Naive thymus-derived CD4-positive, alpha-beta T cell (primary cell): ENCODE results near the gene PPP2R1A. TPM values are rescaled to one million over a fixed set of nuclear protein-coding genes. Genes with fewer than 3 reads are reported as not detected.
"Not testable (repeated sequence)": the region's sequence is repeated elsewhere in the genome, so short reads cannot be mapped to it uniquely, and the experiment has no call there.

ENCODE experiments used
- ATAC-seq: fragments of 150-1000 bp; cut with Tn5 transposase; 2 replicates; pipeline ENCODE4 v1.10.0; 2021; ENCODE audit warnings: mild to moderate bottlenecking, moderate library complexity
- CTCF ChIA-PET: fragments of 350-600 bp; sonication (Branson Sonifier 250); formaldehyde crosslinking; loops from one replicate; lab custom pipeline; 2021; ENCODE audit warnings: antibody characterized with exemption; lab: Charles Lee
- POLR2A ChIA-PET: fragments of 350-600 bp; sonication (Branson Sonifier 250); formaldehyde crosslinking; loops from one replicate; lab custom pipeline; 2021; ENCODE audit warnings: antibody characterized with exemption, inconsistent platforms; lab: Charles Lee
- DNase-seq, 9 donors: peaks; one replicate each; pipeline versions ENCODE4 v3.0.0 to v3.0.0-alpha.2; 2020 to 2022; ENCODE audit warnings: mixed read lengths in 1 of 9
- H3K27ac ChIP-seq: one replicate; pipeline ENCODE4 v1.7.0; 2013; ENCODE audit warnings: mild to moderate bottlenecking, low read depth, low read length, moderate library complexity
- H3K27me3 ChIP-seq, 2 donors: one replicate each; pipeline ENCODE4 v1.7.0; 2013; ENCODE audit warnings: low read length in 2 of 2, mild to moderate bottlenecking in 2 of 2, moderate library complexity in 2 of 2; ENCODE audit not compliant: control insufficient read depth in 2 of 2, insufficient read depth in 2 of 2
- H3K36me3 ChIP-seq, 3 experiments: 1 replicate in 2 of 3; 2 replicates in 1 of 3; pipeline ENCODE4 v1.7.0; 2013; ENCODE audit warnings: low read length in 3 of 3, mild to moderate bottlenecking in 3 of 3, moderate library complexity in 1 of 3; ENCODE audit not compliant: insufficient read depth in 3 of 3, control insufficient read depth in 2 of 3
- H3K4me1 ChIP-seq, 2 donors: one replicate each; pipeline ENCODE4 v1.7.0; 2013; ENCODE audit warnings: low read length in 2 of 2, mild to moderate bottlenecking in 2 of 2, moderate library complexity in 1 of 2; ENCODE audit not compliant: control insufficient read depth in 2 of 2, insufficient read depth in 2 of 2
- H3K4me3 ChIP-seq: 2 replicates; pipeline ENCODE4 v1.7.0; 2013; ENCODE audit warnings: mild to moderate bottlenecking, low read length
- H3K9me3 ChIP-seq, 3 experiments: 1 replicate in 2 of 3; 2 replicates in 1 of 3; pipeline ENCODE4 v1.7.0; 2013; ENCODE audit warnings: low read length in 3 of 3; ENCODE audit not compliant: control insufficient read depth in 2 of 3
- H3K27ac Mint-ChIP-seq, 9 donors: one replicate each; pipeline ENCODE4 v1.8.0; 2020 to 2022; ENCODE audit warnings: mixed read lengths in 9 of 9, mild to moderate bottlenecking in 8 of 9, moderate library complexity in 5 of 9, inconsistent platforms in 2 of 9
- H3K27me3 Mint-ChIP-seq, 5 donors: one replicate each; pipeline ENCODE4 v1.8.0; 2021 to 2022; ENCODE audit warnings: mixed read lengths in 5 of 5, mild to moderate bottlenecking in 1 of 5
- H3K36me3 Mint-ChIP-seq, 5 donors: one replicate each; pipeline ENCODE4 v1.8.0; 2020 to 2022; ENCODE audit warnings: mixed read lengths in 5 of 5, mild to moderate bottlenecking in 3 of 5, inconsistent platforms in 1 of 5
- H3K4me1 Mint-ChIP-seq, 7 donors: one replicate each; pipeline ENCODE4 v1.8.0; 2020 to 2022; ENCODE audit warnings: mixed read lengths in 7 of 7, mild to moderate bottlenecking in 3 of 7, inconsistent platforms in 1 of 7
- H3K4me3 Mint-ChIP-seq, 10 donors: one replicate each; pipeline ENCODE4 v1.8.0; 2020 to 2022; ENCODE audit warnings: mild to moderate bottlenecking in 10 of 10, mixed read lengths in 10 of 10, moderate library complexity in 6 of 10, inconsistent platforms in 2 of 10
- H3K9me3 Mint-ChIP-seq, 11 donors: one replicate each; pipeline ENCODE4 v1.8.0; 2020 to 2022; ENCODE audit warnings: mixed read lengths in 11 of 11, mild to moderate bottlenecking in 4 of 11, inconsistent platforms in 1 of 11, moderate library complexity in 1 of 11
- intact Hi-C, 2 donors: fragments of 100-400 bp; cut with micrococcal nuclease; formaldehyde crosslinking; loops; one replicate each; pipeline ENCODE4 v1.15.1; 2023
- polyA plus RNA-seq, 2 donors: library from polyadenylated mRNA; unstranded; fragments of 300-500 nt; fragmentation: Illumina TruSeq; gene quantifications; one replicate each; pipeline ENCODE4 v1.2.3, GENCODE V29; 2021
- total RNA-seq, 6 experiments: library from RNA in 5 of 6; stranded (reverse) in 5 of 6; gene quantifications; 1 replicate in 5 of 6; 2 replicates in 1 of 6; pipeline ENCODE4 v1.2.3 and lab custom pipeline; 2021 to 2026

The PPP2R1A gene
- total and polyA plus RNA-seq, 7 experiments from 2014 or later, result 148 to 215 (median 165) TPM

- Histone ChIP-seq H3K27ac (no peak overlapping the region), H3K4me3 (no peak overlapping the region), H3K36me3 (no peaks in the 10 kb centered on the region), H3K27me3 (no peaks in the 10 kb centered on the region), H3K4me1 (no peaks in the 10 kb centered on the region), H3K9me3 (no peaks in the 10 kb centered on the region)
- POLR2A ChIA-PET, result interaction anchor here (1.0 to 1.5 kb wide), 3 partner anchors 28 to 99 kb away, joined by 3 to 7 read pairs (median 7); partner anchors contain the start of gene ZNF616
- DNase-seq (peak in 8 of 9 donors; percentile 26 to 60 (median 50)), ATAC-seq (peak; percentile 88)
- intact Hi-C loops, result loop anchor here (1.0 to 10.0 kb wide), 6 partner anchors 47 to 231 kb away; partner anchors contain the start of genes PPP2R1A (in 2 of the 2), ZNF616 (in 2 of the 2), ZNF432 (in 1 of the 2) and ZNF615 (in 1 of the 2)
- H3K27ac Mint-ChIP-seq, result peak overlapping the region in 1 of 9 donors; percentile 26
- CTCF ChIA-PET, result interaction anchor here (0.7 to 1.5 kb wide), 18 partner anchors 9 to 513 kb away, joined by 3 to 31 read pairs (median 3); partner anchors contain the start of genes PPP2R1A, ZNF432 and ZNF616
- H3K27me3 Mint-ChIP-seq, result peaks cover 0 to 2% (median 0%) of the 10 kb centered on the region in 5 donors
- H3K36me3 Mint-ChIP-seq, result peaks cover 0 to 1% (median 0%) of the 10 kb centered on the region in 5 donors
- H3K9me3 Mint-ChIP-seq, result no peaks in the 10 kb centered on the region
- no peak overlapping the region for H3K4me3 Mint-ChIP-seq
- peaks cover 0 to 6% (median 0%) of the 10 kb centered on the region in 7 donors for H3K4me1 Mint-ChIP-seq
These were observed 48.0 kb downstream of the PPP2R1A start for GRCh38 chr19:52237771-52238400.

- H3K27me3 ChIP-seq, result no peaks in the 10 kb centered on the region
- ATAC-seq (no peak), DNase-seq (no peak)
- ChIA-PET CTCF (no interaction called here), POLR2A (interaction anchor here (0.7 kb wide), 1 partner anchor 849 kb away, joined by 5 read pairs; no protein-coding TSS in a partner anchor)
- Mint-ChIP-seq H3K27me3 (no peaks in the 10 kb centered on the region), H3K27ac (no peak overlapping the region), H3K9me3 (peaks cover 0 to 4% (median 0%) of the 10 kb centered on the region in 11 donors), H3K36me3 (no peaks in the 10 kb centered on the region), H3K4me3 (no peak overlapping the region), H3K4me1 (peaks cover 0 to 3% (median 0%) of the 10 kb centered on the region in 7 donors)
- no peaks in the 10 kb centered on the region for H3K9me3 ChIP-seq
- H3K36me3 ChIP-seq, result no peaks in the 10 kb centered on the region
- intact Hi-C loops, result no loop called here
- no peaks in the 10 kb centered on the region for H3K4me1 ChIP-seq
- no peak overlapping the region for H3K4me3 ChIP-seq
- H3K27ac ChIP-seq, result no peak overlapping the region
These were observed 54.2 kb downstream of the PPP2R1A start for GRCh38 chr19:52244021-52244420.

- DNase-seq, result peak; percentile 25 to 62 (median 54)
- Mint-ChIP-seq H3K9me3 (peaks cover 0 to 12% (median 0%) of the 10 kb centered on the region in 11 donors), H3K27me3 (no peaks in the 10 kb centered on the region), H3K36me3 (peaks cover 0 to 10% (median 3%) of the 10 kb centered on the region in 5 donors), H3K27ac (no peak overlapping the region), H3K4me3 (no peak overlapping the region), H3K4me1 (peaks cover 0 to 3% (median 0%) of the 10 kb centered on the region in 7 donors)
- no peak overlapping the region for H3K4me3 ChIP-seq
- H3K27me3 ChIP-seq, result no peaks in the 10 kb centered on the region
- CTCF ChIA-PET, result interaction anchor here (0.6 to 1.3 kb wide), 10 partner anchors 59 to 748 kb away, joined by 3 to 10 read pairs (median 3); partner anchors contain the start of gene ZNF616
- no peak overlapping the region for H3K27ac ChIP-seq
- POLR2A ChIA-PET, result no interaction called here
- H3K36me3 ChIP-seq, result no peaks in the 10 kb centered on the region
- H3K4me1 ChIP-seq, result no peaks in the 10 kb centered on the region
- H3K9me3 ChIP-seq, result no peaks in the 10 kb centered on the region
- peak; percentile 78 for ATAC-seq
- intact Hi-C loops, result loop anchor here in 1 of 2 donors (1.0 kb wide), 1 partner anchor 353 kb away; no protein-coding TSS in a partner anchor
These were observed 58.4 kb downstream of the PPP2R1A start for GRCh38 chr19:52248241-52248640.

- peaks cover 0 to 64% (median 11%) of the 10 kb centered on the region in 11 donors for H3K9me3 Mint-ChIP-seq
- ChIA-PET POLR2A (no interaction called here), CTCF (interaction anchor here (0.8 kb wide), 1 partner anchor 477 kb away, joined by 3 read pairs; no protein-coding TSS in a partner anchor)
- Histone ChIP-seq H3K9me3 (no peaks in the 10 kb centered on the region), H3K36me3 (no peaks in the 10 kb centered on the region), H3K27me3 (no peaks in the 10 kb centered on the region), H3K4me3 (no peak overlapping the region), H3K27ac (no peak overlapping the region), H3K4me1 (no peaks in the 10 kb centered on the region)
- no peak overlapping the region for H3K27ac Mint-ChIP-seq
- H3K27me3 Mint-ChIP-seq, result peaks cover 0 to 18% (median 13%) of the 10 kb centered on the region in 5 donors
- H3K36me3 Mint-ChIP-seq, result peaks cover 2 to 16% (median 7%) of the 10 kb centered on the region in 5 donors
- intact Hi-C loops, result no loop called here
- no peak for ATAC-seq
- H3K4me3 Mint-ChIP-seq, result no peak overlapping the region
- no peak for DNase-seq
- H3K4me1 Mint-ChIP-seq, result peaks cover 0 to 1% (median 0%) of the 10 kb centered on the region in 7 donors
These were observed 68.6 kb downstream of the PPP2R1A start for GRCh38 chr19:52258426-52258825.

- H3K36me3 ChIP-seq, H3K27me3 ChIP-seq, ATAC-seq, H3K9me3 ChIP-seq, CTCF ChIA-PET, H3K4me1 ChIP-seq, DNase-seq, H3K27ac ChIP-seq, H3K4me3 Mint-ChIP-seq, H3K4me3 ChIP-seq, H3K27ac Mint-ChIP-seq: not testable (repeated sequence)
- peaks cover 7 to 17% (median 10%) of the 10 kb centered on the region in 5 donors for H3K36me3 Mint-ChIP-seq
- intact Hi-C loops, result loop anchor here in 1 of 2 donors (10.0 kb wide), 1 partner anchor 699 kb away; the partner anchor contains the start of gene ZNF816
- H3K4me1 Mint-ChIP-seq, result peaks cover 6 to 19% (median 12%) of the 10 kb centered on the region in 7 donors
- POLR2A ChIA-PET, result interaction anchor here (1.0 kb wide), 2 partner anchors 14 to 28 kb away, joined by 3 read pairs; no protein-coding TSS in a partner anchor
- H3K27me3 Mint-ChIP-seq, result peaks cover 0 to 18% (median 8%) of the 10 kb centered on the region in 5 donors
- H3K9me3 Mint-ChIP-seq, result peaks cover 0 to 42% (median 4%) of the 10 kb centered on the region in 11 donors
These were observed 75.7 kb downstream of the PPP2R1A start for GRCh38 chr19:52265556-52265955.
